Naive thymus-derived CD8-positive, alpha-beta T cell (primary cell): ENCODE data around the gene XRCC2. TPM values are rescaled to one million over a fixed set of nuclear protein-coding genes. Genes with fewer than 3 reads are reported as not detected.

Experiments used
- ATAC-seq, 2 donors: fragments of 150-1000 bp; cut with Tn5 transposase in 1 of 2; sonication (Bioruptor Pico), chemical (Tn5 transposase) in 1 of 2; 1 replicate in 1 of 2; 2 replicates in 1 of 2; pipeline ENCODE4 v1.10.0; 2021; ENCODE audit warnings: mild to moderate bottlenecking in 2 of 2, moderate library complexity in 2 of 2
- POLR2A ChIA-PET: fragments of 350-600 bp; sonication (Branson Sonifier 250); formaldehyde crosslinking; loops from one replicate; lab custom pipeline; 2021; ENCODE audit warnings: antibody characterized with exemption; lab: Charles Lee
- DNase-seq, 10 donors: peaks; one replicate each; pipeline versions ENCODE4 v3.0.0 to v3.0.0-alpha.2; 2020 to 2022
- H3K27ac Mint-ChIP-seq, 10 donors: one replicate each; pipeline ENCODE4 v1.8.0; 2020 to 2022; ENCODE audit warnings: mild to moderate bottlenecking in 10 of 10, mixed read lengths in 10 of 10, moderate library complexity in 4 of 10, inconsistent platforms in 1 of 10
- H3K27me3 Mint-ChIP-seq, 5 donors: one replicate each; pipeline ENCODE4 v1.8.0; 2021 to 2022; ENCODE audit warnings: mixed read lengths in 5 of 5
- H3K36me3 Mint-ChIP-seq, 3 donors: one replicate each; pipeline ENCODE4 v1.8.0; 2020 to 2022; ENCODE audit warnings: mixed read lengths in 3 of 3, mild to moderate bottlenecking in 2 of 3, inconsistent platforms in 1 of 3
- H3K4me1 Mint-ChIP-seq, 4 donors: one replicate each; pipeline ENCODE4 v1.8.0; 2021 to 2022; ENCODE audit warnings: mixed read lengths in 4 of 4
- H3K4me3 Mint-ChIP-seq, 10 donors: one replicate each; pipeline ENCODE4 v1.8.0; 2020 to 2022; ENCODE audit warnings: mild to moderate bottlenecking in 10 of 10, mixed read lengths in 10 of 10, moderate library complexity in 6 of 10, inconsistent platforms in 1 of 10
- H3K9me3 Mint-ChIP-seq, 9 donors: one replicate each; pipeline ENCODE4 v1.8.0; 2020 to 2022; ENCODE audit warnings: mixed read lengths in 9 of 9, mild to moderate bottlenecking in 3 of 9, inconsistent platforms in 1 of 9, moderate library complexity in 1 of 9
- polyA plus RNA-seq, 3 donors: library from polyadenylated mRNA; unstranded; fragments of 300-500 nt; fragmentation: Illumina TruSeq; gene quantifications; one replicate each; pipeline ENCODE4 v1.2.3, GENCODE V29; 2021
- total RNA-seq, 8 experiments: library from RNA in 2 of 8; stranded (reverse) in 2 of 8; gene quantifications; one replicate each; pipeline ENCODE4 v1.2.3 and lab custom pipeline; 2021 to 2026

XRCC2 gene
- total and polyA plus RNA-seq, 5 experiments from 2014 or later = 0.11 to 1.5 (median 0.75) TPM; not detected in 1

DNA sequence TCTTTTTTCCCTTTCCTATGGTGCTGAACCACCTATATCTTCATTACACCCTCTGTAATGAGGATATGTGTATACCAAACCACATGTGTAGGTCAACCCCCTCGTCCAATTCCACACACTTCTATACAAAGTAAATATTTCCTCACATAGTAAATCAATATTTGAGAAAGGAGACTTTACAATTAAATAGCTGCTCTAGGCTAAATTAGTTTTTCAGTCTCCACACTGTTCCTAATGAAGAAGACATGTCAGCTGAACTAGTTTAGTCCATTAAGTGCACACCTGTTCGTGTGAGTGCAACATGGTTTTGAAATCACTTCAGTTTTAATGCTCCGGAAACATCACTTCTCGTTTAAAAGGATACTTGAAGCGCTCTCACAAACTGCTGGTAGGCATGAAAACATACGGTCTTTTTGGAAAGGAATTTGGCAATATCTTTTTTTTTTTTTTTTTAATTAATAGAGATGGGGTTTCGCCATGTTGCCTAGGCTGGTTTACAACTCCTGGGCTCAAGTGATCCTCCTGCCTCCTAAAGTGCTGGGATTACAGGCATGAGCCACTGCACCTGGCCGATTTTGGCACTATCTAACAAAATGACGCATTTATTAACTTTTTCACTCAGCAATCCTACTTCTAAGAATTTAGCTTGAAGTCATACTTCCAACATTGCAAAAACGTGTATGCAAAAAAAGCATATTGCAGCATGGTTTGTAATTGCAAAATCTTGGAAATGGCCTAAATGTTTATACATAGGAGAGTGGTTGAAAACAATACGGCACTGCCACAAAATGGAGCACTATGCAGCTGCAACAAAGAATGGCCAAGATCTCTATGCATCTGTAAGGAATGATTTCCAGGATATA, 2.1 kb upstream of the XRCC2 start:
- peak overlapping the region in 5 of 10 donors; percentile 47 to 78 (median 68) for H3K27ac Mint-ChIP-seq

DNA sequence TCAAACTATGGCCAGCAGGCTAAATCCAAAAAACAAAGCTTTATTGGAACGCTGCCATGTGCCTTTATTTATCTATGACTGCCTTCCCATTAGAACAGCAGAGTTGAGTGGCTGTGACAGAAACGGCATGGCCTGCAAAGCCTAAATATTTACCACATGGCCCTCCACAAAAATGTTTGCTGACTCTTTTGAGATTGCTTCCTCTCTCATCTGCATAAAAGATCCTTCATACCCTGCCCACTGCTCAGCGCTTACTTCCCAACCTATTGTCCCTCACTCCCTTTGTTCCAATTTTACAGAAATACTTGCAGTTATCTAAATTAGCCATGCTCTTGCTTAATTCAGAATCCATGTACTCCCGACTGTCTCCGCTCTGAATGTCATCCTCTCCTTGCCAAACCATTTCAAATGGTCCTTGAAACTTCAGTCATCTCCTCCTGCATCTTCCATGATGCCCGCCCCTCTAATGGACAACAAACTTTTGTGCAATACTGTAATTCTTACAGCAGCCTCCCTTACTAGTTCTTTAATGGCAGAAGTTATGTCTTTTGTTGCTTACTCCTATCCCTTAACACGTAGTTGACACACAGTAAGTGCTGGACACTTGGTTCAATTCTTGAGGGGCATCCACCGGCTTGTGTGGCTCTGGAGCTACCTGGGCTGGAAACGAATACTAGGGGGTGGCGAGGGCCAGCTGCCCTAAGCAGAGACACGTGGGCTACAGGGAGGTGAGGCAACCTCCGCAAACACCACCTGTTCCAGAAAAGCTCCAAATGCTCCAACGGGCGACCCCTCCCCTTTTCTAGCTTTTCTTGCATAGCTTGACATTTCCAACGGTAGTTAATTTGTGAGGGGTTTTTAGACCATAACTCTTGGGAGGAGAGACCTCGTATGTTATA, 832 bp downstream of the XRCC2 start:
- Mint-ChIP-seq H3K27ac (peak overlapping the region in 4 of 10 donors; percentile 3 to 94 (median 82)), H3K36me3 (no peaks in the 10 kb centered on the region), H3K4me1 (peaks cover 7 to 16% (median 11%) of the 10 kb centered on the region in 4 donors), H3K9me3 (no peaks in the 10 kb centered on the region), H3K27me3 (peaks cover 0 to 3% (median 0%) of the 10 kb centered on the region in 5 donors), H3K4me3 (peak overlapping the region; percentile 81 to 99 (median 96))
- peak in 1 of 10 donors; percentile 3 for DNase-seq
- ATAC-seq = no peak
- POLR2A ChIA-PET = no interaction called here

More for the DNA sequence above, 2.1 kb upstream of the XRCC2 start:
- Mint-ChIP-seq H3K9me3 (no peaks in the 10 kb centered on the region), H3K36me3 (no peaks in the 10 kb centered on the region), H3K27me3 (peaks cover 0 to 3% (median 0%) of the 10 kb centered on the region in 5 donors), H3K4me1 (peaks cover 7 to 16% (median 11%) of the 10 kb centered on the region in 4 donors), H3K4me3 (peak overlapping the region in 9 of 10 donors; percentile 39 to 81 (median 59))
- ATAC-seq (no peak), DNase-seq (no peak)
- POLR2A ChIA-PET = no interaction called here

DNA sequence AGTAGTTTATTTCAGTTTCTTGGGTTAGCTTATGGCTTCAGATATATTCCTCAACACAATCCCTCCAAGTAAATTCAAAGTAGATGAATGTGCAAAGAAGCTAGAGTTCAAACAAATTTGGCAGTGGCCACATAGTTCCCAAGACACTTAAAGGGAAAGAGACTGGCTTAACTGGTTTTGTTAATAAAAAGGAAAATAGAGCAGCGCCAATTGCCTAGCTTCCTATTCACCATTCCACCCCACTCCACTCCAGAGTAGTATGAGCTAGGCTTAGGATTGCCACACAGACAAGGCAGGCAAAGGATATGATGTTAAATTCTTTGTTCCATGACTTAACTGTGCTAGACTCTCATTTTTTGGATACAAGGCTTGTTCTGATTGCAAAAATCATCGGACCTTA, 2.0 kb downstream of the XRCC2 start:
- Mint-ChIP-seq H3K27ac (no peak overlapping the region), H3K4me1 (peaks cover 7 to 16% (median 11%) of the 10 kb centered on the region in 4 donors), H3K9me3 (no peaks in the 10 kb centered on the region), H3K36me3 (no peaks in the 10 kb centered on the region), H3K4me3 (no peak overlapping the region), H3K27me3 (peaks cover 0 to 3% (median 0%) of the 10 kb centered on the region in 5 donors)
- ATAC-seq (no peak), DNase-seq (no peak)
- POLR2A ChIA-PET = no interaction called here

DNA sequence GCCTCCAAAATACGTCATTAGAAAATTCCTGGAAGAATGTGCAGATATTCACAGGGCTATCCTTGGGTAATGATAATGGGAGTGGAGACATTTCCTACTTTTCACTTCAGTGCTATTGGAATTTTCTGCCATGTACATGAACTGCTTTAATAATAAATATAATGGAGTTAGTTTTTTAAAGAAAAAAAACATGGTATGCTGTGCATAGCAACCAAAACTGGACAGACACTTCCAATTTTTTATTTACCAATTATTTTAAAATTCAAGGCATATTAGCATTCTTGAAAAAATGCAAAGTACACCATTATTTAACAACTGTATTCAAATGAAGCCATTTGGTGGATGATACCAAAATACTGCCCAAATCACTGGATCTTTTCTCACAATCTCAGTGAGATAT, 3.3 kb downstream of the XRCC2 start:
- POLR2A ChIA-PET = no interaction called here
- no peak for ATAC-seq

DNA sequence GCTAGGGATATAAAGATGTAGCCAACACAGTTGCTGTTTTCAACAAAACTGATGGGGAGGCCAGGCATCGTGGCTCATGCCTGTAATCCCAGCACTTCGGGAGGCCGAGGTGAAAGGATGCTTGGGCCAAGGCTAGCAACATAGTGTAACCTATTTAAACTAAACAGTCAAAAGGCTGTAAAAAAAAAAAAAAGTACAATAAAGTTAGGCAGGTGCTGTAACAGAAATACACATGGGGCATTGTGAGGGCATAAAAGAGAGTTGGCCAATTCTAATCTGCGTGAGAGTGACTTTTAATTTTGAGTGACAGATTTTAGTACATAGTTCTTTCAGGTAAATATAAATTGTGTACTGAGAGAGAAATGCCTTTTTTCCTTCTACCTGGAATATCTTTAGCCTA, 6.2 kb downstream of the XRCC2 start:
- ATAC-seq = no peak
- no peak overlapping the region for H3K27ac Mint-ChIP-seq
- no peaks in the 10 kb centered on the region for H3K9me3 Mint-ChIP-seq
- DNase-seq = no peak
- POLR2A ChIA-PET = no interaction called here
- H3K27me3 Mint-ChIP-seq = no peaks in the 10 kb centered on the region
- no peak overlapping the region for H3K4me3 Mint-ChIP-seq
- H3K4me1 Mint-ChIP-seq = peaks cover 0 to 2% (median under 1%) of the 10 kb centered on the region in 4 donors
- H3K36me3 Mint-ChIP-seq = no peaks in the 10 kb centered on the region

More for the DNA sequence above, 3.3 kb downstream of the XRCC2 start:
- Mint-ChIP-seq H3K27me3 (peaks cover 0 to 3% (median 0%) of the 10 kb centered on the region in 5 donors), H3K4me3 (no peak overlapping the region), H3K9me3 (no peaks in the 10 kb centered on the region), H3K4me1 (peaks cover 7 to 16% (median 11%) of the 10 kb centered on the region in 4 donors), H3K36me3 (no peaks in the 10 kb centered on the region), H3K27ac (no peak overlapping the region)
- DNase-seq = no peak

DNA sequence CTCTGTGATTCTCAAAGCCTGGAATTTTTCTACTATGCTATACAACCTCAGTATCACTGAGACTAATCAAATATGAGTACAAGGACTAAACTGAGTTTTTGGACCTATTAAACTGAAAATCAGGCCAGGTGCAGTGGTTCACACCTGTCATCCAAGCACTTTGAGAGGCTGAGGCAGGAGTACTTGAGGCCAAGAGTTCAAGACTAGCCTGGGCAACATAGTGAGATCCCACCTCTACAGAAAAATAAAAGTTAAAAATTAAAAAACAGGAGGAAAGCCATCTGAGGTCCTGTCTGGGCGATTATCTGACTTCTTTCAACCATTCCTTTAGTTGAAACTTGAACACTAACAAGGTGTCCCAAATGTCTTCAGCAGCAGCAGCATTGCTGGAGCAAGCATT, 7.0 kb downstream of the XRCC2 start:
- no peak overlapping the region for H3K27ac Mint-ChIP-seq
- POLR2A ChIA-PET = no interaction called here
- peaks cover 0 to 3% (median 0%) of the 10 kb centered on the region in 4 donors for H3K4me1 Mint-ChIP-seq
- no peaks in the 10 kb centered on the region for H3K9me3 Mint-ChIP-seq
- DNase-seq (no peak), ATAC-seq (no peak)
- no peak overlapping the region for H3K4me3 Mint-ChIP-seq
- no peaks in the 10 kb centered on the region for H3K27me3 Mint-ChIP-seq
- H3K36me3 Mint-ChIP-seq = no peaks in the 10 kb centered on the region

DNA sequence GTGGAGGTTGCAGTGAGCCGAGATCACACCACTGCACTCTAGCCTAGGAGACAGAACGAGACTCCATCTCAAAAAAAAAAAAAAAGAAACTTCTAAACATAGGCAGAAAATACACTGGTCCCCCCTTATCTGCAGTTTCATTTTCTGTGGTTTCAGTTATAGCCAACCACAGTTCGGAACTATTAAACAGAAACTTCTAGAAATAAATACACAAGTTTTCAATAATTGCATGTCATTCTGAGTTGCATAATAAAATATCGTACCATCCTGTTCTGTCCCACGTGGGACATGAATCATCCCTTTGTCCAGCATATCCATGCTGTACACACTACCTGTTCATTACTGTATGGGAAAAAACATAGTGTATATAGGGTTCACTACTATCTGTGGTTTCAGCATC, 8.0 kb downstream of the XRCC2 start:
- H3K36me3 Mint-ChIP-seq = no peaks in the 10 kb centered on the region
- POLR2A ChIA-PET = no interaction called here
- no peak for DNase-seq
- no peak overlapping the region for H3K27ac Mint-ChIP-seq
- no peaks in the 10 kb centered on the region for H3K9me3 Mint-ChIP-seq
- no peak for ATAC-seq
- no peaks in the 10 kb centered on the region for H3K27me3 Mint-ChIP-seq
- H3K4me1 Mint-ChIP-seq = peaks cover 0 to 3% (median 0%) of the 10 kb centered on the region in 4 donors
- no peak overlapping the region for H3K4me3 Mint-ChIP-seq

DNA sequence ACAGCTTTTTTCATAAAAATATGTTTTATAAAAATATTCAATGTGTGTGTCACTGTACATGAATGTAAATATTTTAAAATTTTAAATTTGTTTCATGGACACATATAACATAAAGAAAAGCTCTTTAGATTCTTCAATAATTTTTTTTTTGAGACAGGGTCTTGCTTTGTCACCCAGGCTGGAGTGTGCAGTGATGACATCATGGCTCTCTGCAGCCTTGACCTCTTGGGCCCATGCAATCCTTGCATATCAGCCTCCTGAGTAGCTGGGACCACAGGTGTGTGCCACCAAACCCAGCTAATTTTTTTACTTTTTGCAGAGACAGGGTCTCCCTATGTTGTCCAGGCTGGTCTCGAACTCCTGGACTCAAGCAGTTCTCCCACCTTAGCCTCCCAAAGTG, 9.9 kb downstream of the XRCC2 start:
- POLR2A ChIA-PET = no interaction called here
- DNase-seq = no peak
- Mint-ChIP-seq H3K27ac (no peak overlapping the region), H3K4me3 (no peak overlapping the region), H3K27me3 (no peaks in the 10 kb centered on the region), H3K36me3 (no peaks in the 10 kb centered on the region), H3K4me1 (peaks cover 0 to 3% (median 0%) of the 10 kb centered on the region in 4 donors), H3K9me3 (no peaks in the 10 kb centered on the region)
- no peak for ATAC-seq

DNA sequence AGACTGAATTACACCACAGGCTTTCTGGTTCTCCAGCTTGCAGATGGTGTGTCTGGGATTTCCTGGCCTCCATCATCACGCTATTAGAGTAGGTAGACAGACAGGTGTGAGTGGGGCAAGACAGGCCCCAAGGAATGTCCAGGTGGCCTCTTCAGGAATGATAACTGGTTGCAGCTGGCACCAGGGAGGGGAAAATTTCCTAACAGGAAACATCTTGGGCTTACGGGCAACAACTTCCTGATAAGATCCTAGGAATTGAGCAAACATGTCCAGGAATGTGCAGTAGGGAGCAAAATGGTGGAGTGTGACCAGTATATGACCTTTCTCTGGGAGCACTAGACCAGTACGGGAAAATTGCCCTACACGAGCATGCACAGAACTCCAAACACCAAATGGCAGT, 11.3 kb downstream of the XRCC2 start:
- H3K36me3 Mint-ChIP-seq = no peaks in the 10 kb centered on the region
- no peak overlapping the region for H3K27ac Mint-ChIP-seq
- POLR2A ChIA-PET = no interaction called here
- ATAC-seq (no peak), DNase-seq (no peak)
- H3K27me3 Mint-ChIP-seq = no peaks in the 10 kb centered on the region
- no peak overlapping the region for H3K4me3 Mint-ChIP-seq
- no peaks in the 10 kb centered on the region for H3K9me3 Mint-ChIP-seq
- peaks cover 0 to 3% (median 0%) of the 10 kb centered on the region in 4 donors for H3K4me1 Mint-ChIP-seq

DNA sequence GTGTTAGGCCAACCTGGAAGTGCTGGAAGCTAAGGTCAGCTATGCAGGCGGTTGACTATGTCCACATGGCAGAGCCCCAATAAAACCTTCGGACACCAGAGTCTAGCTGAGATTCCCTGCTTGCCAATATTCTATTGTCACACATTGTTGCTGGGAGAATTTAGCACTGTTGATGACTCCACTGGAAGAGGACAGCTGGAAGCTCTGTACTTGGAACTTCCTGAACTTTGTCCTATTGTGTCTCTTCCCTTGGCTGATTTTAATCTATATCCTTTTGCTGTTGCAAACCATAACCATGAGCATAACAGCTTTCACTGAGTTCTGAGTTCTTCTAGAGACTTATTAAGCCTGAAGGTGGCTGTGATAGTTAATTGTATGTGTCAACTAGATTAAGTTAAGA, 12.0 kb downstream of the XRCC2 start:
- POLR2A ChIA-PET = no interaction called here
- Mint-ChIP-seq H3K27me3 (no peaks in the 10 kb centered on the region), H3K9me3 (no peaks in the 10 kb centered on the region), H3K27ac (no peak overlapping the region), H3K36me3 (no peaks in the 10 kb centered on the region), H3K4me3 (no peak overlapping the region), H3K4me1 (peaks cover 0 to 3% (median 0%) of the 10 kb centered on the region in 4 donors)
- no peak for DNase-seq
- no peak for ATAC-seq

DNA sequence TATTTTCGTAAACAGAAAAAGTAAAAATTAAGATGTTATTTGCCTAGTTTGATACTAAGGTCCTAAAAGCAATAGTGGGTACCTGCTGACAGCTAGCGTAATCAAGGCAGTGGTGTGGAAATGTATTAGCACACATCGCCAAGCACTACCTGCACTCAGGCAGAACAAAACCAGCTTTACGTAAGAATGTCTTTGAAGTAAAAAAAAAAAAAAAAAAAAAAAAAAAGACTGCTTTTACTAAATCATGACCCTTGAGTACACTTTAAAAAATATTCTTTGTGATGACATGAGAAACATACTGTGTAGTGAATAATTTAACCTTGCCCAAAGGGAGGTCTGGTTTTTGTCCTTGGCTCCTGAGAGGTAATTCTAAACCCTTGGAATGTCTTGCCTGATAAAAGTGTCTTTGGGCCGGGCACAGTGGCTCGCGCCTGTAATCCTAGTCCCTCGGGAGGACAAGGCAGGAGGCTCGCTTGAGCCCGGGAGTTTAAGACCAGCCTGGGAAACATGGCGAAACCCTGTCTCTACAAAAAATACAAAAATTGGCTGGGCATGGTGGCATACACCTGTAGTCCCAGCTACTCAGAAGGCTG, 12.7 kb downstream of the XRCC2 start:
- POLR2A ChIA-PET = no interaction called here
- ATAC-seq = no peak
- no peaks in the 10 kb centered on the region for H3K36me3 Mint-ChIP-seq
- no peak for DNase-seq
- H3K9me3 Mint-ChIP-seq = no peaks in the 10 kb centered on the region
- no peaks in the 10 kb centered on the region for H3K27me3 Mint-ChIP-seq
- no peak overlapping the region for H3K4me3 Mint-ChIP-seq
- H3K27ac Mint-ChIP-seq = no peak overlapping the region
- H3K4me1 Mint-ChIP-seq = peaks cover 0 to 3% (median 0%) of the 10 kb centered on the region in 4 donors

DNA sequence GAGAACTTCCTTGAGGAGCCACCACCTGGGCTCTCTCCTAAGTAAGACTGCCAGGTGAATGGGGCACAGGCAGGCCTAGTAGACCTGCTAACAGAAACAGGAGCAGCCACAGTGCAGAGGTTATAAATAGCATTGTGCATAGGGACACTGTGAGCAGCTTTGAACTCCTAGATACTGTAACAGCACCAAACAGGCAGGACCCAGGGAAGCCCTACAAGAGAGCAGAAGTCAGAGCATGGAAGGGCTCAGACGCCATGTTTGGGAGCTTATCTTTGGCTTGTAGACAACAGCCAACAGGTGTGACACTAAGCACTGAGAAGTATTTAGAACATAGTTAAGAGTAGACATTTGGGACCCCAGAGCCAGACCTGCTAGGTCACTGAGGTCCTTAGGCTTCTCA, 14.5 kb downstream of the XRCC2 start:
- ATAC-seq = no peak
- Mint-ChIP-seq H3K27ac (peak overlapping the region in 1 of 10 donors; percentile 28), H3K9me3 (no peaks in the 10 kb centered on the region), H3K27me3 (no peaks in the 10 kb centered on the region), H3K36me3 (peaks cover 0 to 2% (median 0%) of the 10 kb centered on the region in 3 donors), H3K4me1 (peaks cover 0 to 3% (median 0%) of the 10 kb centered on the region in 4 donors), H3K4me3 (no peak overlapping the region)
- POLR2A ChIA-PET = no interaction called here
- no peak for DNase-seq
